Sciatic nerve (tissue), 2 donors: ENCODE results near the gene CCZ1. TPM values are rescaled to one million over a fixed set of nuclear protein-coding genes. Genes with fewer than 3 reads are reported as not detected.
"Not testable (repeated sequence)": the region's sequence is repeated elsewhere in the genome, so short reads cannot be mapped to it uniquely, and the experiment has no call there.

Source experiments
- ATAC-seq: fragments of 200-7000 bp; cut with Tn5 transposase; one replicate; pipeline ENCODE4 v1.9.1; 2020; ENCODE audit warnings: mild to moderate bottlenecking, moderate library complexity
- DNase-seq: peaks from one replicate; pipeline ENCODE4 v3.0.0-alpha.2; 2020; ENCODE audit warnings: low spot score
- intact Hi-C: fragments of 100-400 bp; cut with DNase I; formaldehyde crosslinking; loops from one replicate; pipeline ENCODE4 v1.14.2; 2022
- total RNA-seq: library from RNA; stranded (reverse); fragmentation: NEBNext Ultra II Directional; extraction: Animal tissue kit (Norgen Biotek cat#: 25700); gene quantifications from one replicate; pipeline ENCODE4 v1.2.1, GENCODE V29; 2021
- donor health status: DM: no; HTN: no; CAD: no.
- donor health status: DM: no; HTN: no; CAD: no.

CCZ1 gene
- total RNA-seq, 1 donor from 2014 or later: 74.7 TPM

- ATAC-seq, intact Hi-C loops: not testable (repeated sequence)
These were observed 1.1 kb upstream of the CCZ1 start for GRCh38 chr7:5897369-5897919.

GRCh38 chr7:5903002-5903401 is 4.5 kb downstream of the CCZ1 start:
- ATAC-seq, intact Hi-C loops, DNase-seq: not testable (repeated sequence)

More at GRCh38 chr7:5897369-5897919, 1.1 kb upstream of the CCZ1 start:
- not testable (repeated sequence) for DNase-seq

DNA sequence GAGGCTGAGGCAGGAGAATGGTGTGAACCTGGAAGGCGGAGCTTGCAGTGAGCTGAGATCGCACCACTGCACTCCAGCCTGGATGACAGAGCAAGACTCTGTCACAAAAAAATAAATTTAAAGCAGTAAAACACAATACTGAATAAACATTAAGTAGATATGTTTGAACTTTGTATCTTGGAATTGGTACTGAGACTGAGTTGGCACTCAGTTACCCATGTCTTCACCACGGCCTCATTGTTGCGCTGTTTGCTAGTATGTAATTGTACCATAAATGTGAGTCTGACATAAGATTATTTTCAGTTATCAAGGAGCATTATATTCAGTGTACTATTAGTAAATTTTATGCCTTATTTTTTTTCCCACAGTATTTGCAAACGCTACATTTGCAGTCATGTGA is 6.2 kb downstream of the CCZ1 start:
- intact Hi-C loops, DNase-seq, ATAC-seq: not testable (repeated sequence)

DNA sequence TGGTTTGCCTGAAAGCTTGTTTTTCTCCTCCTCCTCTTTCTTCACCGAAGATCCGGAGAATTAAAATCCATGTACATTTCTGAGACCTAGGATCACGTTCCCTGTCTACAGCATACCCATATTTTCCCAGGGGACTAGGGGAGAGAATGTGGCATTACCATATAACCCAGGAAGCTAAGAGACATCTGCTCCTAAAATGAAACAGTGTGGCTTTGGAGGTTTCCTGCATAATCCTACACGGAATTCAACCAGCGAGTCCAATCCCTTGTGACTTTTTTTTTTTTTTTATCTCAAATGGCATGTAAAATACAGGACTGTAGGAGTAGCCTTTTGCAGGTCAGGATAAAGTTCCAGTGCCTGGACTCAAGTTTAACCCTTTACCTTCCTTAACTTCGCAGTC is 10.3 kb downstream of the CCZ1 start:
- intact Hi-C loops, ATAC-seq, DNase-seq: not testable (repeated sequence)

DNA sequence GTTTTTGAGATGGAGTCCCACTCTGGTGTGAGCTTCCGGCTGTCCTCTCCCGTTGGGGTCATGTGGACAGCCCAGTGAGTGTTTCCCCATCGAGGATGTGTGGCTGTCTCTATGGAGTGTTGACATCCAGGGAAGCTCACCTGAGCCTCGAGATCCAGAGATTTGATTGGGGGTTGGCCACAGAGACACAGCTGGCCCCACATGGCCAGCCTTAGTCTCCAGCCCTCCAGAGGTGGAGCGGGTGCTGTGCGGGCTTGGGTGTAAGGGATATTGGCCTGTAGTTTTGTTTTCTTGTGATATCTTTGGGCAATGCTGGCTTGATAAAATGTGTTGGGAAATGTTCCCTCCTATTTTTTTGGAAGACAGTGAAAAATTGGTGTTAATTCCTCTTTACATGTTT is 18.0 kb downstream of the CCZ1 start:
- DNase-seq, intact Hi-C loops, ATAC-seq: not testable (repeated sequence)

GRCh38 chr7:5924180-5924579 is 25.6 kb downstream of the CCZ1 start:
- ATAC-seq, DNase-seq, intact Hi-C loops: not testable (repeated sequence)

- DNase-seq, intact Hi-C loops, ATAC-seq: not testable (repeated sequence)
These were observed 26.1 kb downstream of the CCZ1 start for GRCh38 chr7:5924630-5925029.

- ATAC-seq, intact Hi-C loops, DNase-seq: not testable (repeated sequence)
These were observed 27.8 kb downstream of the CCZ1 start for GRCh38 chr7:5926263-5926870.

- intact Hi-C loops, DNase-seq, ATAC-seq: not testable (repeated sequence)
These were observed 31.8 kb downstream of the CCZ1 start for GRCh38 chr7:5930290-5930689.

GRCh38 chr7:5931250-5931649 is 32.7 kb downstream of the CCZ1 start:
- intact Hi-C loops, ATAC-seq: not testable (repeated sequence)
- DNase-seq: peak; percentile 58

GRCh38 chr7:5931905-5932644 is 33.5 kb downstream of the CCZ1 start:
- intact Hi-C loops, DNase-seq: not testable (repeated sequence)
- ATAC-seq: peak; percentile 94

- ATAC-seq, DNase-seq, intact Hi-C loops: not testable (repeated sequence)
These were observed 36.5 kb downstream of the CCZ1 start for GRCh38 chr7:5934945-5935450.

- ATAC-seq, DNase-seq, intact Hi-C loops: not testable (repeated sequence)
These were observed 64.7 kb downstream of the CCZ1 start for GRCh38 chr7:5963205-5963604.

- intact Hi-C loops, DNase-seq, ATAC-seq: not testable (repeated sequence)
These were observed 65.3 kb downstream of the CCZ1 start for GRCh38 chr7:5963810-5964209.

GRCh38 chr7:5970347-5970911 is 71.9 kb downstream of the CCZ1 start, which contains the start of gene RSPH10B:
RSPH10B (minus strand) TSS chr7:5970689; CDS start chr7:5967116, 3,573 bp downstream.
- intact Hi-C loops, DNase-seq: not testable (repeated sequence)
- ATAC-seq: peak; percentile 74

GRCh38 chr7:5973580-5973979 is 75.0 kb downstream of the CCZ1 start:
- DNase-seq, ATAC-seq, intact Hi-C loops: not testable (repeated sequence)
